GM18520 (cell line): ENCODE measurements around the gene DIAPH3.

Source experiments
- ATAC-seq: cut with Tn5 transposase; IDR thresholded peaks from one replicate; pipeline ENCODE4 v1.9.1; 2021; ENCODE audit not compliant: unreplicated experiment

The DIAPH3 gene

GRCh38 chr13:59641817-59642216 is 521.9 kb downstream of the DIAPH3 start:
- no peak for ATAC-seq

GRCh38 chr13:59641261-59641660 is 522.5 kb downstream of the DIAPH3 start:
- ATAC-seq = no peak

GRCh38 chr13:59638404-59638803 is 525.3 kb downstream of the DIAPH3 start:
- ATAC-seq = no peak

- ATAC-seq = no peak
These were observed 528.1 kb downstream of the DIAPH3 start for GRCh38 chr13:59635589-59635988.

- ATAC-seq = no peak
These were observed 530.4 kb downstream of the DIAPH3 start for GRCh38 chr13:59633290-59633689.

- no peak for ATAC-seq
These were observed 532.5 kb downstream of the DIAPH3 start for GRCh38 chr13:59631271-59631670.

- ATAC-seq = no peak
These were observed 538.6 kb downstream of the DIAPH3 start for GRCh38 chr13:59625111-59625510.

- ATAC-seq = no peak
These were observed 540.4 kb downstream of the DIAPH3 start for GRCh38 chr13:59623206-59623915.

GRCh38 chr13:59621773-59622172 is 542.0 kb downstream of the DIAPH3 start:
- ATAC-seq = no peak
